ENCODE data around the gene FOXP1.

DNA sequence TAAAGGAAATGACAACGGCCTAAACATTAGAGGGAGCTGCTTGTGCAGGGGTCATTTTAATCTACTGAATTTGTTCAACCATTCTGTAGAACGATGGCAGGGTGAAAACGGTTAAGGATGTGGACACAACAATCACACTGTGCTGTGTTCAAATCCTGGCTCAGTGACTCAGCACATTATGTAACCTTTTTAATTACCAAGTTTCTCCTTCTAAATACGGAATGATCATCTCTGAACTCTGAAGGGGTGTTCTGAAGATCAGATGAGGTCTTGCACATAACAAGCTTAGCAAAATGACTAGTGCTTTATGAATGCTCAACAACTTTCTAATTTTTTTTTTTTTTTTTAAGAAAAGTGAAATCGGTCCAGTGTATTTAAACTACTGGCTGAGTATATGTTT is 592.8 kb downstream of the FOXP1 start:
- TF ChIP-seq, protein P1, sequence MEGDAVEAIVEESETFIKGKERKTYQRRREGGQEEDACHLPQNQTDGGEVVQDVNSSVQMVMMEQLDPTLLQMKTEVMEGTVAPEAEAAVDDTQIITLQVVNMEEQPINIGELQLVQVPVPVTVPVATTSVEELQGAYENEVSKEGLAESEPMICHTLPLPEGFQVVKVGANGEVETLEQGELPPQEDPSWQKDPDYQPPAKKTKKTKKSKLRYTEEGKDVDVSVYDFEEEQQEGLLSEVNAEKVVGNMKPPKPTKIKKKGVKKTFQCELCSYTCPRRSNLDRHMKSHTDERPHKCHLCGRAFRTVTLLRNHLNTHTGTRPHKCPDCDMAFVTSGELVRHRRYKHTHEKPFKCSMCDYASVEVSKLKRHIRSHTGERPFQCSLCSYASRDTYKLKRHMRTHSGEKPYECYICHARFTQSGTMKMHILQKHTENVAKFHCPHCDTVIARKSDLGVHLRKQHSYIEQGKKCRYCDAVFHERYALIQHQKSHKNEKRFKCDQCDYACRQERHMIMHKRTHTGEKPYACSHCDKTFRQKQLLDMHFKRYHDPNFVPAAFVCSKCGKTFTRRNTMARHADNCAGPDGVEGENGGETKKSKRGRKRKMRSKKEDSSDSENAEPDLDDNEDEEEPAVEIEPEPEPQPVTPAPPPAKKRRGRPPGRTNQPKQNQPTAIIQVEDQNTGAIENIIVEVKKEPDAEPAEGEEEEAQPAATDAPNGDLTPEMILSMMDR (IDR thresholded peaks at IDR 0.05; ENCODE audit: low read depth, low read length) = peak; percentile 29; the same call in 1 of the 2 replicates
- TF ChIP-seq EZH2phosphoT487 (IDR thresholded peaks at IDR 0.05; ENCODE audit: low read depth) = no peak

Measured in OCI-LY3 (cell line).